NCI-H2227 (cell line): Measurements from ENCODE around the gene ACO2.

Experiments
- DNase-seq: peaks from one replicate; lab custom pipeline; 2025; ENCODE audit not compliant: unreplicated experiment; lab: John Stamatoyannopoulos, UW

Gene ACO2

GRCh38 chr22:41522813-41523212 is 53.9 kb downstream of the ACO2 start:
- no peak for DNase-seq

DNA sequence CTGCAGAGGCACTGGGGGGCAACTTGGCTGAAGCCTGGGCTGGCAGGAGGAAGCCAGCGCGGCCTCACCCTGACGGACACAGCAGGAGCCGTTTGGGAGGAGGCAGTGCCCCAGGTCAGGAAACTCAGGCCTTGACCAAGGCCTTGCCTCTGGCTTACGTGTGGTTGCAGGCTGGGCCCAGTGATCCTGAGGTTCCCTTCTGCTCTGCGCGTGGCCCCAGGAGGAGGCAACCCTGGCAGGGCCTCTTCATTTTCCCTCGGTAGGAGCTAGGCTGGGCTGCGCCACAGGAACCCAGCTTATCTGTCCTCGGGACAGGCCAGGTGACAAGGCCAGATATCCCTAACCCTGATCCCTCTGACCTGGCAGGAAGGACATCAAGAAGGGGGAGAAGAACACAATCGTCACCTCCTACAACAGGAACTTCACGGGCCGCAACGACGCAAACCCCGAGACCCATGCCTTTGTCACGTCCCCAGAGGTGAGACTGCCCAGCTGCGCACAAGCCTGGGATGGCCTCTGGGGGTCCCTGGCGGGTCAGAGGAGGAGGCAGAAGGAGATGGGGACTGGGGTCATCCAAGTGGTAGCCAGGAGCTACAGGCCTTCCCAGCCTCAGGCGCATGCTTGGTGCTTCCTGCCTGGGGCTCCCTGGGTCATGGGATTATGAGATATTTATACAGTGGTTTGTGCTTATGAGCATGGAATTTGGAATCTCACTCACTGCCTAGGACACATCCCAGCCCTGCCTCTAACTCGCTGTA is 54.7 kb downstream of the ACO2 start:
- DNase-seq, result no peak

DNA sequence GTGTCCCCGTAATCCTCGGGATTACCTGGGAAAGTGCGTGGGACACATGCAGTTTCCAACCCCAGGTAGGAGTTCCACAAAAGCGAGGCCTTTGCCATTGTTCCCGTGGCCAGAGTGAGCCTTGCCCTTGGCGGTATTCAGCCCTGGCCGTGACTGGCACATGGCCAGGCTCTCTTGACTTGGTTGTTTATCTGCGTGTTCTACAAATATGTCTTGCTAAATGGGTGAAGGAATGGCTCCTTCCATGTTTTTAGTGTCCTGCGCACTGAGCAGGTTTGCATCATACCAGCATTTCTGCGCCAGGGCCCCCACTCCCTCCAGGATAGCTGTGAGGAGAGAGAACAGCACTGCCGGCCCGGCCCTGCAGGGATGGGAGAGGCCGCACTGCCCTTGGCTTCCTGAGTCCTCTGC is 55.3 kb downstream of the ACO2 start:
- DNase-seq, result no peak

GRCh38 chr22:41524809-41525449 is 56.0 kb downstream of the ACO2 start:
- DNase-seq, result no peak

DNA sequence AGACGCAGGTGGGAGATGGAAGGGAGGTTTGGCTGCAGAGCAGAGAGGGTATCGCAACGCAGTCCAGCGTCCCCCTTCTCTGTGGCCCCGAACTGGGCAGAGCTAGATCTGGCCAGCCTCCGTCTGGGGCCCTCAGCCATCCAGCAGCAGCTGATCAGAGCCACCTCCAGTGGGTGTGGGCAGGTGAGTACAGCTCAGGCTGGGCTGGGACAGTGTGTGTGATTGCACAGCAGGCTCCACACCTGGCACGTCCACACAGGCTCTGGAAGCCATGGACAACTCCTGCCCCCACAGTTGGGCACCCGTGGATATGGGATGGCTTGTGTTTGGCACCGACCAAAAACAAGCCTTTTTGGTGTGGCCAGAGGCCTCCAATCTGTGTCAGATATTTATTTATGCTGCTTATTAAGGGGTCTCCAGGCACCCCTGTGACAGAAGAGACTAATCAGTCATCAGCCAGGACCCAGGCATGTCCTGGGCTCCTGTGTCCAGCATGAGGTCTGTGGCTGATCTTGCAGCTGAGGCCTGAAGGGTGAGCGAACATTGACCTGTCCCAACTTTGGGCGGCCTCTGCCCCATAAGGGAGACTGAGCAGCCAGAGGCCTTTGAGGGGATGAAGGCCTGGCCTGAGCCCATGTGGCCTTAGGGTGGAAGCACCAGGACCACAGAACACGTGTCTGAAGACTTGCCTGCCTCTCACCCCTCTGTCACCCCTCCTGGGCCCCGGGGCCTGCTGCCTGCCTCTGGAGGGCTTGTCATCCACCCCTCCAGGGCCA is 56.7 kb downstream of the ACO2 start:
- DNase-seq, result no peak

- DNase-seq, result no peak
These were observed 57.4 kb downstream of the ACO2 start for GRCh38 chr22:41526226-41526829.

GRCh38 chr22:41526830-41527799 is 58.2 kb downstream of the ACO2 start:
- no peak for DNase-seq

GRCh38 chr22:41528132-41528766 is 59.3 kb downstream of the ACO2 start:
- no peak for DNase-seq

- no peak for DNase-seq
These were observed 60.1 kb downstream of the ACO2 start for GRCh38 chr22:41528938-41529561.

- DNase-seq, result no peak
These were observed 62.2 kb downstream of the ACO2 start for GRCh38 chr22:41530890-41531714.

DNA sequence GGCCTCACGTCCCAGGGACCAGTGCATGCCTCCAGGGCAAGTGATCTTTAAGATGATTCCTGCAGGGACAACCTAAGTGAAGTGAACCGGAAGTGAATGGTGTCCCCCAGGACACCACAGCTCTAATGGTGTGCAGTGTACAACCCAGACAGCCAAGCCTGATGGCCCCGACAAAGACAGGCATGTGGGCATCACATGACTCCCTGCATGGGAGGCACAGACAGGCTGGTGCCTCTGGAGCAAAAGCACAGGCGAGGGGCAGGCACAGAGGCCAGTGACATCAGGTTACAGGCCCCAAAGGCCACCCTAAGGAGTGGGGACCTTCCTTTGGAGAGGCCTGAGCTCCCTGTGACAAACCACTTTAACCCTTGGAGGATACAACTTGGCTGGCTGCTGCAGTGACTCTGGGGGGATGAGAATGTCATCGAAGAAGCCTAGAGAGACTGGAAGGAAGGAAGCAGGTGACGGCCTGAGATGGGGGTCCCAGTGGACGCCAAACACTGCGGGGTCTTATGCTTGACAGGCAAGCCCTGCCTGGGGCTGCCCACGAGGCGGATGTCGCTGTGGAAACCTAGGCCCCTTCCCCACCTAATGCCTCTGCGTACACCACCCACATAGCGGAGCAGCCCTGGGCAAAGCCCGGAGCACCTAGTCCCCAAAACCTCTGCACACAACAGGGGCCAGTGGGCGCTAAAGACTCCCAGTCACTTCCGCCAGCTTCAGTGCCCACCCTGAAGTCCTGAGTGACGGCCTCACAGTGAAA is 63.0 kb downstream of the ACO2 start:
- no peak for DNase-seq

GRCh38 chr22:41532908-41533825 is 64.2 kb downstream of the ACO2 start:
- DNase-seq, result peak; percentile 49

GRCh38 chr22:41534219-41534618 is 65.3 kb downstream of the ACO2 start:
- no peak for DNase-seq

- DNase-seq, result peak; percentile 21
These were observed 66.3 kb downstream of the ACO2 start for GRCh38 chr22:41535244-41535643.

DNA sequence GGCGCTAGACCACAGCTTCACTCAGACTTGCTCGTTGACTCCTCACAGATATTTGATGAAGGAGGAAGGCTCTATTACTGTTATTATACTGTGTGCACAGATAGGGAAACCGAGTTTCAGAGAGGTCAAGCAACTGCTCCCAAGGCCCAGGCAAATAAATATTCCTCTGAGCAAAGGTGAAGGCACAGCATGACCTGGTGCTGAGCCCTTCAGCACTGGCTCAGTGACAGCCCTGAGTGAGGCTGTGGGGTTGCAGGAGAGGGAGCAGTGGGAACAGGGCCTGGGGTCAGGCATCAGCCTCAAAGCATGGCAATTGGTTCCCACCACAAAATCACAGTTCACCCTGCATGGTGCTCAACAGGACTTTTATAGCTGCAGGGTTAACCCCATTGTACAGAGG is 68.3 kb downstream of the ACO2 start:
- no peak for DNase-seq

DNA sequence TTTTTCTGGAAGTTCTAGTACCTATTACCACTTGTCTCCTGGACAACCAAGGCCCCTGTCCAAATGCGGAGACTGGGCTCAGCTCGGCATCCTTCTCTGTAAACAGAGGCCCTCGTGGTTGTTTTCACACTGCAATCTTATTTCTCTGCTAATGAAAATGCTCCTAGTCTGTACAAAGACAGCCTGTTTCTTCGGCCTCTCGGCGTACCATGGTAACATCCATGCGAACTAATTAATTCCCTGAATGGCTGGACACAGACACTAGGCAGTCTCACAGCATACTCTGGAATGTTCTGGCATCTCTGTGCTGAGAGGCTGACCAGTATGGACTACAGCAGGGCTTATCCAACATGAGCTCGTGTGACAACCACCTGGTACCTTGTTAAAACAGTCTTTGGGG is 69.7 kb downstream of the ACO2 start:
- DNase-seq, result no peak
